HG02642 (cell line): ENCODE measurements around the gene CAMK1D.

Experiments
- ATAC-seq: cut with Tn5 transposase; IDR thresholded peaks from one replicate; pipeline ENCODE4 v1.9.1; 2021; ENCODE audit warnings: mild to moderate bottlenecking; ENCODE audit not compliant: unreplicated experiment, poor library complexity

CAMK1D gene

DNA sequence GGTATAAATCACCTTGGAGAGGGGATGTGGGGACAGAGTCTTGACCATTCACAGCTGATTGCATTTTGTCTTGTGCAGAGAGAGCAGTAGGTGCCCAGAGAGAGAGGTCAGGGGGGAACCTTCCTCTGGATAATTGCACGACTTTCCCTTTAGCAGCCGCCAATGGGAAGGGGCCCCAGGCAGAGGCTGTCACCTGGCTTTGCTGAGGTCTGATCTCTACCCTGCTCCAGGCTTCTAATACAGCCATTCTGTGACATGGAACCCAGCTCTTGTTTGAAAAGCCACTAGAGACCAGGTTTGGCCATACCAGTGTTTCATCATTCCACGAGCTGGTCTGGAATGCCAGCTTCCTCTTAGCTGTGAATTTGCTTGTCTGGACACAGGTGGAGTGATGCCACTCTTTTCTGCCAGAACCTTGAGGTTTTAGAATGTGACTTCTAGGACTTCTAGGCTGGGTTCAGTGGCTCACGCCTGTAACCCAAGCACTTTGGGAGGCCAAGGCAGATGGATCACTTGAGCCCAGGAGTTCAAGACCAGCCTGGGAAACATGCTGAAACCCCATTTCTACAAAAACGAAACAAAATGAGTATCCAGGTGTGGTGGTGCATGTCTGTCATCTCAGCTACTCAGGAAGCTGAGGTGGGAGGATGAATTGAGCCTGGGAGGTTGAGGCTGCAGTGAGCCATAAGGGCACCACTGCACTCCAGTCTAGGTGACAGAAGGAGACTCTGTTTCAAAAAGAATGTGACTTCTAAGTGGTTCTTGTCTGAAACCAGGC lies 159.9 kb downstream of the CAMK1D start:
- ATAC-seq, result no peak

GRCh38 chr10:12509794-12510100 lies 160.4 kb downstream of the CAMK1D start:
- no peak for ATAC-seq

- no peak for ATAC-seq
These were observed 161.2 kb downstream of the CAMK1D start for GRCh38 chr10:12510501-12510941.

DNA sequence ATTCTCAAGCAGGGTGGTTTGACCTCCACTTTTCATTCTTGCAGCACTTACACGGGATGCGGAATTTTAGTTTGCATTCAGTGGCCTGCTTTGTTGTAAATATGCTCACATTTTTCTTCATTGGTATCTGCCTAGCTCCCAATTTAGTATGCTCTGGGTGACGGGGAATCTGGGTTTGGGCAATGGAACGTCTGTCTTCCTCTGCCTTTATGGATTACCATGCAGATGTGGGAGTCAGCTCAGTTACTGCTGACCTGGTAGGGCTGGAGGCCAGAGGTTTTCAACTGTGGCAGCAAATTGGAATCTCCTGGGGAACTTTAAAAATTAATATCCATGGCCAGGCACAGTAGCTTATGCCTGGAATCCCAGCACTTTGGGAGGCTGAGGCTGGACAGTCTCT lies 161.6 kb downstream of the CAMK1D start:
- ATAC-seq, result no peak

DNA sequence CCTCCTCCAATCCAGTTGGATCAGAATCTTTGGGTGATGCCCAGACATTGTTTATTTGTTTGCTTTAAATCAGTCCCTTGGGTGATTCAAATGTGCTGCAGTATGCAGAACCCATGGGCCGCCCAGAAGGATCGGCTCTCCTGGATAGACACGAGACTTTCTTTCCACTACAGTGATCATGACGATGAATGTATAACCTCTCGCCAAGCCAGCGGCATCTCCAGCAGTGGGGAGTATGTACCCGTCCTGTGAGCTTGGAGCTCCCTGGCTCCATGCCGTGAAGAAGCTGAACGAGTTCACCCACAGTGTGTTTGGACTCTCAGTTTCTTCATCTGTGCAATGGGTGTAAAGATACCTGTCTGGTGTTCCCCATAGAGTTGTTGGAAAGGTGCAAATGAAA lies 162.3 kb downstream of the CAMK1D start:
- ATAC-seq, result no peak

GRCh38 chr10:12512332-12513002 lies 163.1 kb downstream of the CAMK1D start:
- no peak for ATAC-seq

DNA sequence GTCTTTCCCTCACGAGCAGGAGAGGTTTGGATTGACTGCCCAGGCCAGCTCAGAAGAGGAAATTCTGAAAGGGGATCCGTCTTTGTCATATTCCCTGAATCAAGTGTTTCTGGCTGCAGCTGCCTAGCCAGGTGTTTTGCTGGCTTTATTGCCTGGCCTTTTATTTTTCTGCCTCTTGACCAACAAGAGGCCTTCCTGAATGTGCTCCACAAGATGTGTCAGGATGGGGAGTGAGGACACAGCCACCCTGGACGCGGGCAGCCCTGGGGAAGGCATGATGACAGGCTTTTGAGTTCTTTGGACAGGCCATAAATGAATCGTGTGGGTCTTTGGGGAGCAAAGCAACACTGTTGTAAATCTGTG lies 163.6 kb downstream of the CAMK1D start:
- ATAC-seq, result no peak

- no peak for ATAC-seq
These were observed 164.7 kb downstream of the CAMK1D start for GRCh38 chr10:12513775-12514673.

DNA sequence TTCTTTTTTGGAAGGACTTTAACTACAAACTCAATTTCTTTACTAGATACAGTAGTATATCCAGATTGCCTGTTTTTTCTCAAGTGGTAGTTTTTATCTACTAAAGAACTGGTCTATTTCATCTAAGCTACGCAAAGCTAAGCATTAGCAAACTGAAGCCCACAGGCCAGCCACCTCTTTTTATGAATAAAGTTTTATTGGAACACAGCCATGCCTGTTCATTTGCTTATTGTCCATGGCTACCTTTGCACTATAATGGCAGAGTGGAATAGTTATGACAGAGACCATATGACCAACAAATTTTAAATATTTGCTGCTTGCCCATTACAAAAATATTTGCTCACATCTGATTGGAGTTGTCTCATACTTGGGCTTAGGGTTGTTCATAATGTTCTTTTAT lies 168.7 kb downstream of the CAMK1D start:
- ATAC-seq, result no peak

DNA sequence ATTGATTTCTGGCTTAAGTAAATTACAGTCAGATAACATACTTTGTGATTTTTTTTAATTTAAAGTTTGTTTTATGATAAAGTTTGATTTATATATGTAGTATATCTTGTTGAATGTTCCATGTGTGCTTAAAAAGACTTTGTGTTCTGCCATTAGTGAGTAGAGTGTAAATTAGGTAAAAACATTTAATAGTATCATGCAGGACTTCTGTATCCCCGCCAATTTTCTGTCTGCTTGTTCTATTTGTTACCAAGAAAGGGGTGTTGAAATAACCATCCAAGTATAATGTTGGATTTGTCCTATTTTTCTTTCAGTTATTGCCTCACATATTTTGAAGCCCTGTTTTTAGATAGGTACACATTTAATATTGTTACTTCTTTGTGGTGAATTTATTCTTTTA lies 172.1 kb downstream of the CAMK1D start:
- no peak for ATAC-seq

DNA sequence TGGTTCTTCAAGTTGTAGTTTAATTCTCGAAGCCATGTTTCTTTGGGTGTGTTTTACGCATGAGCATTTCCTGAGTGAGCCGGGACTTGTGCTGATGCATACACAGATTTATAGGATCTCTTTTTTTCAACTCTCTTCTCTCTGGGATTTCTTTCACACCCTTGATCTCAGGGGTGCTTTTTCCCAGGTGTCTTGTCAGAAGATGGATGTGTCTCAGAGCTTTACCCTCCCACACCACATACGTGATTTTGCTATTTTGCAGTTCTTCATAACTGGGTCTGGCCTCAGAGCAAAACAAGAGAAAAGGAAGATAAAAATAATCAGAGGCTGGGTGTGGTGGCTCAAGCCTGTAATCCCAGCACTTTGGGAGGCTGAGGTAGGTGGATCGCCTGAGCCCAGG lies 177.0 kb downstream of the CAMK1D start:
- ATAC-seq, result no peak

DNA sequence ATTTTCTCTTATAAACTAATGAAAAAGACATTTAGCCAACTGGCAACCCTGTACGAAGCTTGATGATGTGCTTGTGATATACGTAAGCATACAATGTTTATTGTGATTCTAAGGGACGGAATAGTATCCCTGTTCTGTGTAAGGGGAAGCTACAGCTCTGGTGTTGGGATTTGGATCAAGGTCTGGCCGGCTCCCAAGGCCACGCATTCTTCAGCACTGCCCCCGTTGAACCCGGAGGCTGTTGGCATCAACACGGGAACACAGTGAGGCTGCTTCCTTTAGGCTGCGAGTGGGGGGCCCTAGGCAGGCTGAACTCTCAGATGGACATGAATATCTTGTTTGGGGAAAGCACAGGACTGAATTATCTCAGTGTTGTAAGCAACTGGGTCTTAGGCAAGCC lies 180.6 kb downstream of the CAMK1D start:
- no peak for ATAC-seq

GRCh38 chr10:12531305-12532220 lies 182.2 kb downstream of the CAMK1D start:
- no peak for ATAC-seq

DNA sequence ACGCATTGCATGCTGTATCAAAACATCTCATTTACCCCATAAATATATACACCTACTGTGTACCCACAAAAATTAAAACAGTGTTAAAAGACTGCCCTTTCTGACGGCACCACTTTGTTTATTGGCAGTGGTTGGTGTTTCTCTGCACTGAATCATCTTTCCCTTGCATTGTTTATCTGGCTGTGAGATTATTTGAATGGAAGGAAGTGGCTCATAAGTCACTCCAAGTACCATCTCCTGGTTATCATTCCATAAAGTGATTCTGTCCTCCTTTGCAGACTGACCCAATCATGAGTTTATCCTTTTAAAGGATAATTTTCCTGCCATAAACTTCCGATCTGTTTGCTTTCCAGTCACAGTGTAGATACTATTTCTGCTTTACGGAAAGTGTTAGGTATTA lies 183.8 kb downstream of the CAMK1D start:
- ATAC-seq, result no peak

DNA sequence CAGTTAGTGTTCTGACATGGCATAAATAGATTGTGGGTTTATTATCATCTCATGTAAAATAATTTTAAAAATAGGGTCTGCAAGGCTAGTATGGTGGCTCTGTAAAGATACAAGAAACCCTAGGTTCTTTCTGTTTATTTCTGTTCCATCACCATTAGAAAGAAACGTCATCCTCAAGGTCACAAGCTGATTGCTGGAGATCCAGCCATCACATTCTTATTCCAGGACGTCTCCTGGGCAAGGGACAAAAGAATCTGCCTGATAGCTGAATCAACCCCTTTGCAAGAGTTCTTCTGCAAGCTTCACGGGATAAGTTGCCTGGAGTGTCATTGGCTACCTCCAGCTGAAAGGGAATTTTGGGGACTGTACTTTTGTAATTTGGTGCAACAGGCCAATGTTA lies 184.4 kb downstream of the CAMK1D start:
- ATAC-seq, result no peak

DNA sequence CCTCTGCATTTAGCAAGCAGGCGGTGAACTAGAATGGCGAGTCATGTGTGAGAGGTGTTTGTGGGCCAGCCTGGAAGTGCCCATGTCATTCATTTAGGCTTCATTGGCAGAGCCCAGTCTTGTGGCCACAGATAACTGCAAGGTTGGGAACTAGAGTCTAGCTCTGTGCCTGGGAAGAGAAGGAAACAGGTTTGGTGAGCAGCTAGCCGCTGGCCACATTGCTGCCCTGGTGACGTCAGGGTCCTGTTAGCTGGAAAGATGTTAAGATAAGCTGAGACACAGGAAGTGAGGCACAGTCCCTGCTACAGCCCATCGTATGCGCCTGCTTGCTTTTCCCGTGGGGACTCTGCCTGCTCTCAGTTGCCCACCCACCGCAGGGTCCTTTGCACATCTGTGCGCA lies 185.5 kb downstream of the CAMK1D start:
- no peak for ATAC-seq

- no peak for ATAC-seq
These were observed 186.3 kb downstream of the CAMK1D start for GRCh38 chr10:12535656-12536055.

DNA sequence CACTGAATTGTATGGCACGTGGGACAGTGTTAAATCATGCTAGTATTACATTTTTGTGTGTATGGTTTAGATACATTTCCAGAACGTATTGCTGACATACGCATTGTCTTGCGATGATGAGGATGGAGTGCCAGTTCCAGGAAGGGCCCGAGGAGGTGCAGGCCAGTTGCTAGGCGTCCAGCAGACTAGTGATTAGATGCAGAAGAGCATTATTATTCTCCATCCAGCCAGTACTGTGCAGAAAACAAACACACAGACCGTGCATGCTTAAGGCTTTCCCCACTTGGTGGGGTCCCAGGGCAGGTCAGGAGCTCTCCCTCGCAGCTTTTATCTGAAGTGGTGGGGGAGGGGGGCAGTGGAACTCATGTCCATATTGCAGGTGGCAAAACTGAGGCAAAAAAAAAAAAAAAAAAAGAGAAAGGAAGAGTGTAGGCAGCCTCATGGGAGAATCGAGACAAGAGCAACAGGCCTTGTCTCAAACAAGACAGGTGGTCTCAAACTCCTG lies 189.2 kb downstream of the CAMK1D start:
- no peak for ATAC-seq

- ATAC-seq, result no peak
These were observed 190.2 kb downstream of the CAMK1D start for GRCh38 chr10:12539350-12540164.
